T-helper 2 cell (primary cell): ENCODE data around the gene ZFAND2A.

Experiments
- DNase-seq, 5 experiments: peaks; one replicate each; pipeline versions ENCODE4 v3.0.0 to v3.0.0-alpha.2; 2012 to 2022

ZFAND2A gene

GRCh38 chr7:1105189-1105588, 54.8 kb downstream of the ZFAND2A start:
- DNase-seq, result no peak

DNA sequence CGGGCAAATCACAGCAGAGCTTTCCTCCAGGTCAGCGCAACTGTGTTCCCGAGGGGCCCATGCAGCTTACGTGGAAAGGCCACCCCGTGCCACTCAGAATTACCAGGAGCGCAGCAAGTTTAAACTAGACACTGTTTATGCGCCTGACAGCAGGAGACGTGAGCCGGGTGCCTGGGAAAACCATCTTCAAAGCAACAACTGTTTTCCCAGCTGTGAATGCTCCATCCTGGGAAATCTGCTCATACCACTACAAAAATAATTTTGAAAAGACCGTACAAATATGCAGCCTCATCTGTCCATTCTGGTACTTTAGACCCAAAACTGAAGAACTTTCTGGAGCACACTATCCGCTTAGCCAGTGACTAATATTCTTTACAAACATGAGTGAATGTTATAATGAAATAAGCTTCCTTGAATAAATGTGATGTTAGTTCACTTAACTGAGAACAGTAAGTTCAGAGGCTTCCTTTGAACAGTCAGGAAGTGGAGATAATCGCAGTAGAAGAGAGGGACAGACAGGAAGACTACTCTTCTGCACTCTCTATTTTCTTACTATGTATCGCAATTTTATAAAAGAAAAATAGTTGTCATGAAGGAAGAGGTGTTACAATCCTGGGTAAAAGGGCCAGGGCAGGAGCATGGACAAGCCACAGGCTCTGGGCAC, 55.3 kb downstream of the ZFAND2A start:
- no peak for DNase-seq

GRCh38 chr7:1103789-1104515, 56.0 kb downstream of the ZFAND2A start:
- DNase-seq, result peak in 1 of 5 experiments; percentile 16

DNA sequence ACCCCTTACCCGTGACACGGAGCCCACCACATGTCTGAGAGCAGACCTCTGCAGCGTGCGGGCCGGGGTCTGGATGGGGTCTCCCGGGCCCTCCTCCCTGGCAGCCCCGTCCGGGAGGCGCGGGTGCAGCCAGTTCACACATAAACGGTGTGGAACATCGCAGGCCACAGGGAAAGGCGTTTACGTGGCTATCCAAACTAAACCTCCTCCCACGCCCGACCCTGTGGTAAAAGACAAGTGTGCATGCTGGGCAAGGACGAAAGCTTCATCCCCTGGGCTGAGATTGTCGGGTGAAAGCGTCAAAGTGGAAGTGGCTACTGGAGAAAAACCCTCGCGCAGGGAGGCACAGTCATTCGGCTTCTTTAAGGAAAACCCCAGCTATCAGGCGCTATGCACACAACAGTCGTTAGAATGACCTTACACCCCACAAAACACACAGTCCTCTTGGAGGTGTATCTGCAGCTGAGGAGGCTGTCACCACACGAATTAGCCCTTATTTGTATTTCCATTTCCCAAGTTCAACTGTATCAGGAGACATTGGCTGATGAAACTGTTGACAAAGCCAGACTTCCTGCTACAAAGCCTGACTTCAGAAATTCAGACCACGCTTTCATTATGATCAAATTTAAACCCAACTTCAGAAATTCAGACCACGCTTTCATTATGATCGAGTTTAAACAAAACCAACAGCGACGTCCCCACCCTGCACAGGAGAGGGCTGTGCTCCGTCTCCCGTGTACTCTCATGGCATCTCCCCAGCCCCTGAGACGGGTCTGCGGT, 56.8 kb downstream of the ZFAND2A start:
- DNase-seq, result peak in 1 of 5 experiments; percentile 76
